Hematopoietic multipotent progenitor cell treated with erythropoietin and hydrocortisone succinate and interleukin-3 and kit ligand, for 4 days (in vitro differentiated cells): ENCODE results near the gene CUL7.

Experiments used
- DNase-seq: peaks from one replicate; pipeline ENCODE4 v3.0.0-alpha.2; 2015

Gene CUL7

GRCh38 chr6:43076464-43077332 lies 23.0 kb upstream of the CUL7 start:
- DNase-seq, result peak; percentile 52

- peak; percentile 75 for DNase-seq
These were observed 22.2 kb upstream of the CUL7 start, which contains the start of gene PTK7 for GRCh38 chr6:43075670-43076463. TSS of gene PTK7 (plus strand) at chr6:43076314. CDS start at chr6:43076489, 175 bp downstream.

- no peak for DNase-seq
These were observed 21.4 kb upstream of the CUL7 start for GRCh38 chr6:43074847-43075669.

- peak; percentile 88 for DNase-seq
These were observed 16.5 kb upstream of the CUL7 start for GRCh38 chr6:43070028-43070632.

- no peak for DNase-seq
These were observed 9.2 kb upstream of the CUL7 start for GRCh38 chr6:43062818-43063217.

- DNase-seq, result no peak
These were observed 8.2 kb upstream of the CUL7 start for GRCh38 chr6:43061861-43062260.

GRCh38 chr6:43060755-43061633 lies 7.3 kb upstream of the CUL7 start:
- no peak for DNase-seq

- no peak for DNase-seq
These were observed 6.5 kb upstream of the CUL7 start for GRCh38 chr6:43060034-43060754.

GRCh38 chr6:43059168-43060033 lies 5.8 kb upstream of the CUL7 start, which contains the start of the genes KLC4 and MRPL2:
TSS of gene KLC4 (plus strand) at chr6:43059631. CDS start at chr6:43061336, 1,705 bp downstream.
TSS of gene MRPL2 (minus strand) at chr6:43059434. CDS start at chr6:43059381, 53 bp downstream.
- DNase-seq, result peak; percentile 100

GRCh38 chr6:43058531-43058930 lies 4.9 kb upstream of the CUL7 start:
- DNase-seq, result peak; percentile 50

GRCh38 chr6:43055966-43056365 lies 2.3 kb upstream of the CUL7 start:
- DNase-seq, result no peak

GRCh38 chr6:43054206-43054943 lies 724 bp upstream of the CUL7 start:
- no peak for DNase-seq

GRCh38 chr6:43052842-43053544 lies 658 bp downstream of the CUL7 start:
- peak; percentile 66 for DNase-seq

GRCh38 chr6:43052225-43052841 lies 1.3 kb downstream of the CUL7 start:
- no peak for DNase-seq

GRCh38 chr6:43050981-43051380 lies 2.7 kb downstream of the CUL7 start:
- DNase-seq, result no peak

GRCh38 chr6:43047998-43048397 lies 5.7 kb downstream of the CUL7 start:
- DNase-seq, result no peak

GRCh38 chr6:43045371-43045930 lies 8.2 kb downstream of the CUL7 start:
- no peak for DNase-seq
